Measurements from ENCODE around the gene SERAC1.

SERAC1 gene

DNA sequence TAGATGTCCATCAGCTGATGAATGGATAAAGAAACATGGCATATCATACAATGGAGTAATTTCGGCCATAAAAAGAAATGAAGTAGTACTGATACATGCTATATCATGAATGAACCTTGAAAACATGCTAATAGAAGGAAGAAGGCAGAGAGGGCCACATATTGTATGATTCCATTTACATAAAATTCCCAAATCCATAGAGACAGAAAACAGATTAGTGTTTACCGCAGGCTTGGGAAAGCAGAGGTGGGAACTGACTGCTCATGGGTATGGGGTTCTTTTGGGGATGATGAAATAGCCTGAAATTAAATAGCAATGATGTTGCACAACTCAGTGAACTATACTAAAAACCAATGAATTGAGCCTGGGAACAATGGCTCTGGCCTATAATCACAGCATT, 58.3 kb downstream of the SERAC1 start:
- TF ChIP-seq GATA2 (IDR thresholded peaks at IDR 0.05; ENCODE audit: low read depth, low read length) (no peak), GATA3 (IDR thresholded peaks at IDR 0.05; ENCODE audit: low read depth, low read length) (no peak)

DNA sequence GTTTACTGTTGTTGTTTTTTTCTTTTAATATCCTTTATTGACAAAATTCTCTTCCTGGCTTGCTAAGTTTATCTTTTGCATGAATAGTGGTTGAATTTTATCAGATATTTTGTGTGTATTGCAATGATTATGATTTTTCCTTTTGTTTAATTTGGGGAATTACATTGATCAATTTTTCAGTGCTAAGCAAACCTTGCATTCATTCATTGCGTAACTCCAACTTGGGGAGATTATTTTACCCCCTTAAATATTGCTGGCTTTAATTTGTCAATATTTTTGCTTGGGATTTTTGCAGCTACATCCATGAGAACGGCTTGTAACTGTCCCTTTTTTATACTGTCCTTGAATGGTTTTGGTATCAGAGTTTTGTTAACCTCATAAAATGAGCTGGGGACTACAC, 63.4 kb downstream of the SERAC1 start:
- no peak for TF ChIP-seq GATA2 (IDR thresholded peaks at IDR 0.05; ENCODE audit: low read depth, low read length)
- no peak for TF ChIP-seq GATA3 (IDR thresholded peaks at IDR 0.05; ENCODE audit: low read depth, low read length)

DNA sequence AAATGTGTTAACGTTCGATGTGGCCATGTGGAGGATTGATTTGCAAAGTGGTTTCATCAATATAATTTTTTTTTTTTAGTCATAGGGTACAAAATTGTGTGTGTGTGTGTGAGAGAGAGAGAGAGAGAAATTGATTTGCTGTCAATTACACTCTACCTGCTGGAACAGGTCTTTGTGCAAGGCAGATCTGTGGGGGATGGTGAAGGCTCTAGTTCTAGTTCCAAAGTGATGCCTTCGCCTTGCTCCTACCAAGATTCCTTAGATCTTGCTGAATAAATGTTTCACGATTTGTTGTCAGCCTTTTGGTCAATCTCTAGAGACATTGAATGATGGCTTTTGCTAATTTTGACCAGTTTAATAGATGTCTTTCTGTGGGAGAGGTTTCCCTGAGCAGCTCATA, 64.8 kb downstream of the SERAC1 start:
- TF ChIP-seq GATA3 (IDR thresholded peaks at IDR 0.05; ENCODE audit: low read depth, low read length) (no peak), GATA2 (IDR thresholded peaks at IDR 0.05; ENCODE audit: low read depth, low read length) (no peak)

DNA sequence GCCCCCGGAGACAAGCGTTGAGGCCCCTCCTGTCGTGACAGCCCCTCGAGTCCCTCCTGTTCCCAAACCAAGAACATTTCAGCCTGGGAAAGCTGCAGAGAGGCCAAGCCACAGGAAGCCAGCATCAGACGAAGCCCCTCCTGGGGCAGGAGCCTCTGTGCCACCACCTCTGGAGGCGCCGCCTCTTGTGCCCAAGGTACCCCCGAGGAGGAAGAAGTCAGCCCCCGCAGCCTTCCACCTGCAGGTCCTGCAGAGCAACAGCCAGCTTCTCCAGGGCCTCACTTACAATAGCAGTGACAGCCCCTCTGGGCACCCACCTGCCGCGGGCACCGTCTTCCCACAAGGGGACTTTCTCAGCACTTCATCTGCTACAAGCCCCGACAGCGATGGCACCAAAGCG, 72.4 kb downstream of the SERAC1 start:
- no peak for TF ChIP-seq GATA2 (IDR thresholded peaks at IDR 0.05; ENCODE audit: low read depth, low read length)
- no peak for TF ChIP-seq GATA3 (IDR thresholded peaks at IDR 0.05; ENCODE audit: low read depth, low read length)

DNA sequence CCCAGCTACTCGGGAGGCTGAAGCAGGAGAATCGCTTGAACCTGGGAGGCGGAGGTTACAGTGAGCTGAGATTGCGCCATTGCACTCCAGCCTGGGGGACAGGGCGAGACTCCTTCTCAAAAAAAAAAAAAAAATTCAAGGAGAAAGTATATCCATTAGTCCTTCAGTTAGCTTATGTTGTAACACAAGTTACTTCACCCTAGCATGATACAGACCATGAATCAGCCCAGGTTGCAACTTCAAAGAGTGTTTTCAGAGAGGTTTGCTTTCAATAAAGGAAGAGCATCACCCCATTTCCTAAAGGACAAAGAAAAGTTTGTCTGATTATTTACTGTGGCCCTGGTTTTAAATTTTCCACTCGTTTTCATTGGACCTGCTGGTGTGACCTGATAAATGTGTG, 73.0 kb downstream of the SERAC1 start:
- no peak for TF ChIP-seq GATA2 (IDR thresholded peaks at IDR 0.05; ENCODE audit: low read depth, low read length)

- no peak for TF ChIP-seq GATA3 (IDR thresholded peaks at IDR 0.05; ENCODE audit: low read depth, low read length)
- TF ChIP-seq GATA2 (IDR thresholded peaks at IDR 0.05; ENCODE audit: low read depth, low read length): no peak
Observed at GRCh38 chr6:158092806-158093205, 75.3 kb downstream of the SERAC1 start.

DNA sequence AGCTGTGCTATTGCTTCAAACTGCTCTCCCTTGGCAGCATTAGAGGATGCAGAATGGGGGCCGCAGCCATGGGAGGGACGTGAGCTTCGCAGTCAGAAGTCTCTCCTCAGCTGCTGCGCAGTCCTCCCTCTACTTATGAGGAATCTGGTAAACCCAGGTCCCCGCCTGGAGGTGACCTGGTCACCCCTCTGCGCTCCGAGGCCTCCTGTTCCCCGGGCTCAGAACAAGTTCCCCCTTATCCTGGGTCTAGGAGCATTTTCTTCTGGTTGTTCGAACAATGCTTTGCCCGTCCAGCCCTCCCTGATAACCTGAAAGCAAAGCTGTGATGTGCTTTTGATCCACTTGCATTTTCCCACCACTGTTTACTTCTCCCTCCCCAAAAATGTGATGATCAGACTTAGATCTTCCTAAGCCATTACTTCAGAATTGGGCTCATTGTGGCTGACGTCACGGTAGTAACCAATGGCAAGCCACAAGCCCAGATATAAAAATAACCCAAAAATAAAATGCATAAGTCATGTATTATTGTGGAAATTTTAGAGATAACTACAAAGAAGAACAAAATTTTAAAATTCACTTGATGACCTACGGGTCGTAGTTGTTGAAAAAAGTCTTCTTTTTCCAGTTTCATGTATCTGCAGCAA, 80.7 kb downstream of the SERAC1 start:
- TF ChIP-seq GATA3 (IDR thresholded peaks at IDR 0.05; ENCODE audit: low read depth, low read length): no peak
- TF ChIP-seq GATA2 (IDR thresholded peaks at IDR 0.05; ENCODE audit: low read depth, low read length): no peak

DNA sequence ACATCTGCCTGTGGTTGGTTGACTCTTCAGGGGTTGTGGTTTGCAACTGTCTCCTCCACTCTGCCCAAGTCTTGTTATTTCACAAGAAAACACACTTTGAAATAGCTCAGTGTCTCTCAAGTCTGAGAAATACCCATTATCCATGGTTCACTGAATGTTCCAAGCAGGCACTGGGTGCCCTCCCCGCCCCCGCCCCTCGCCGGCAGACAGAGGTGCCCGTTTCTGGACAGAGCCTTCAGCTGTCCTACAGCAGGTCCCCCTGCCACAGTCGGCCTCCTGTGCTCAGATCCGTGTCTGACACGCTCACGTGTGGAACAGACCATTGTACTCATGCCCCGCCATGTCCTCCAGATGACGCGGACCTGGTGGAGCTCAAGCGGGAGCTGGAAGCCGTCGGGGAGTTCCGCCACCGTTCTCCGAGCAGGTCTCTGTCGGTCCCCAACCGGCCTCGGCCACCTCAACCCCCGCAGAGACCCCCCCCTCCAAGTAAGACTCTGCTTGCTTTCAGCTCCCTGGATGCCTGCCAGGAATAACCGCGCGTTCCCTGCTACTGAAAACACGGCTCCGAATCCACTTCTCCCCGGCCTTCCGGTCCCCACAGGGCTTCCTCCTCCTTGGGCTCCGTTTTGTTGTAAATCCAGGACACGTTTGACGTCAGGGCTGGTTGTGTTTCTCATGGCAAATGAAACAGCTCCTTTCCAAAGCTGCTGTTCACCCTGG, 81.4 kb downstream of the SERAC1 start:
- TF ChIP-seq GATA2 (IDR thresholded peaks at IDR 0.05; ENCODE audit: low read depth, low read length): no peak
- no peak for TF ChIP-seq GATA3 (IDR thresholded peaks at IDR 0.05; ENCODE audit: low read depth, low read length)

GRCh38 chr6:158086054-158086503, 82.0 kb downstream of the SERAC1 start:
- TF ChIP-seq GATA3 (IDR thresholded peaks at IDR 0.05; ENCODE audit: low read depth, low read length) (no peak), GATA2 (IDR thresholded peaks at IDR 0.05; ENCODE audit: low read depth, low read length) (no peak)

DNA sequence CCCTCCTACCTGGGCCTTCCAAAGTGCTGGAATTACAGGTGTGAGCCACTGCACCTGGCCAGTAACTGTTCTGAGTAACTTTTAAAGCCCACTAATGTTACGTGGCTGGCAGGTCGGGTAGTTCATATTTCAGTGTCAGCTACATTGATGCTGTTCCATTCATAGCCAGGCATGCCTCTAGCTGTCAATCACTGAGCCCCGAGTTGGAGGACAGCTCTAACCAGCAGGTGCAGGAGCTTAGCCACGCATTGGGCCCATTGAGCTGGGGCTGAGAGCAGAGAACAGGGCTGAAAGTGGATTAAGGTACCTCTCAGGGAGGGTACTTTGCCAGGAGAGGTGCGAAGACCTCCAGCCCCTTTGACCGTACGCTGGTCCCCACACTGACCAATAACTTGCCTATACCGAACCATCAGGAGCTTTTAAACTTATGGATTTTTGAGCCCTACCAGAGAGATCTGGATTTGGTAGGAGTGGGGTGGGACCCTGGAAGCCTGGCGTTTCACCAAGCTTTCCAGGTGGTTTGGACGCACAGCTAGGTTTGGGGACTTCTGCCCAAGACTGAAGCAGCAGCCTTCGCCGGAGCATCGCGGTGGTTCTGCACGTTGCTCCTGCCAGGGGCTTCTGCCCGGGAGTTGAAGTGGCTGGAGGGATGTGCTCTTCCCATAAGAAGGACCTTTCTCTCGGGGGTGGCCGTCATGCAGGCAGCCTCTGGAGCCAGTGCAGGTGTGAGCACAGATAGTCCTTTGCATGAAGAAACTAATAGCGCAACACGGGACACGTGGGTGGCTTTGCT, 82.6 kb downstream of the SERAC1 start:
- TF ChIP-seq GATA3 (IDR thresholded peaks at IDR 0.05; ENCODE audit: low read depth, low read length) (no peak), GATA2 (IDR thresholded peaks at IDR 0.05; ENCODE audit: low read depth, low read length) (no peak)

GRCh38 chr6:158083455-158084325, 84.4 kb downstream of the SERAC1 start:
- no peak for TF ChIP-seq GATA3 (IDR thresholded peaks at IDR 0.05; ENCODE audit: low read depth, low read length)
- no peak for TF ChIP-seq GATA2 (IDR thresholded peaks at IDR 0.05; ENCODE audit: low read depth, low read length)

DNA sequence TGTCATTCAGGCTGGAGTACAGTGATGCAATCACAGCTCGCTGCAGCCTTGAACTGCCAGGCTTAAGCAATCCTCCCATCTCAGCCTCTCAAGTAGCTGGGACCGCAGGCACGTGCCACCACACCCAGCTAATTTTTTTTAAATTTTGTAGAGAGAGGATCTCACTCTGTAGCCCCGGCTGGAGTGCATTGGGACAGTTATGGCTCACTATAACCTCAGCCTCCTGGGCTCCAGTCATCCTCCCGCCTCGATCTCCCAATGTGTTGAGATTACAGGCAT, 86.5 kb downstream of the SERAC1 start:
- TF ChIP-seq GATA3 (IDR thresholded peaks at IDR 0.05; ENCODE audit: low read depth, low read length) (no peak), GATA2 (IDR thresholded peaks at IDR 0.05; ENCODE audit: low read depth, low read length) (no peak)

DNA sequence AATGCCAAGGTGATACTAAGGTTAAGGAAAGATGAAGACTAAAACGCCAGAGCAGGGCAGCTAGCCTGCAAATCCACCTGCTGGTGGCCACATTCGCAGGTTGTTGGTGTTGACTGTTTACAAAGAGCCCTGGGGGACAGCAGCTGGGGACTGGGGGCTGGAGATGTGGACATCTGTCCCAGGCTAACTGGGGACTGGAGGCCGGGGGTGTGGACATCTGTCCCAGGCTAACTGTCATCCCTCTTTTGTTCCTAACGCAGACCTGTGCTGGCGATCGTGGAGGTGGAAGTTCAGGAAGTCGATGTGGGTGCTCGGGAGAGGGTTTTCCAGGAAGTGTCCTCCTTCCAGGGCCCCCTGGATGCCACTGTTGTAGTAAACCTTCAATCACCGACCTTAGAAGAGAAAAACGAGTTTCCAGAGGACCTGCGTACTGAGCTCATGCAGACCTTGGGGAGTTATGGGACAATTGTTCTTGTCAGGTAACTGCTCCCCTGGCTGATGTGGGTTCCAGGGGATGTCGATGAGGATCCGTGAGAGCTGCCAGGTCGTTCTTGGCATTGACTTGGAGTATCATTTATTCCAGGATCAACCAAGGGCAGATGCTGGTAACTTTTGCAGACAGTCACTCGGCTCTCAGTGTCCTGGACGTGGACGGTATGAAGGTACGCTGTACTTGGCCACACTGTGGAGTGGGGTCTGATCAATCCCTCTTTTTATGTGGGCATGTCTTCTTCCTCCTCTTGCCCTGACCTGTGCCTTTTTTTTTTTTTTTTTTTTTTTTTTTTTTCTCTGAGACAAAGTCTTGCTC, 87.0 kb downstream of the SERAC1 start:
- TF ChIP-seq GATA2 (IDR thresholded peaks at IDR 0.05; ENCODE audit: low read depth, low read length) (no peak), GATA3 (IDR thresholded peaks at IDR 0.05; ENCODE audit: low read depth, low read length) (no peak)

Data from SH-SY5Y (cell line).